ENCODE data around the gene FEM1A. TPM values are rescaled to one million over a fixed set of nuclear protein-coding genes. Genes with fewer than 3 reads are reported as not detected.
"Not testable (repeated sequence)": the region's sequence is repeated elsewhere in the genome, so short reads cannot be mapped to it uniquely, and the experiment has no call there.

FEM1A gene
- total and polyA plus RNA-seq, 4 donors: 5.6 to 14.6 (median 8.6) TPM

- peak overlapping the region in 1 of 2 donors; percentile 52 for H3K9ac ChIP-seq (ENCODE audit: insufficient read depth in 1 of 2, low read length in 2 of 2)
- peaks cover 0 to 22% (median 11%) of the 10 kb centered on the region in 5 donors for H3K4me1 ChIP-seq (ENCODE audit: control insufficient read depth in 5 of 5, insufficient read depth in 5 of 5, low read length in 5 of 5)
- ATAC-seq (ENCODE audit: insufficient read depth, low FRiP score); H3K27me3 ChIP-seq (ENCODE audit: control insufficient read depth in 3 of 3, insufficient read depth in 3 of 3, low read length in 2 of 3); H3K9me3 ChIP-seq (ENCODE audit: control insufficient read depth in 4 of 4, insufficient read depth in 3 of 4, low read length in 3 of 4); DNase-seq: not testable (repeated sequence)
- 10 to 15% methylated on average over 48 to 75 of the region's 75 CpGs for WGBS, 2 donors
- H3K4me3 ChIP-seq: peak overlapping the region; percentile 66
- peak overlapping the region; percentile 94 to 95 for H3K27ac ChIP-seq (ENCODE audit: low read depth in 1 of 2, low read length in 1 of 2)
- peaks cover 0 to 23% (median 18%) of the 10 kb centered on the region in 4 donors for H3K36me3 ChIP-seq (ENCODE audit: control insufficient read depth in 4 of 4, insufficient read depth in 4 of 4, low read length in 4 of 4)
These were observed 708 bp downstream of the FEM1A start for GRCh38 chr19:4792019-4792865.

- H3K4me3 ChIP-seq; DNase-seq; H3K9ac ChIP-seq (ENCODE audit: insufficient read depth in 1 of 2, low read length in 2 of 2); H3K9me3 ChIP-seq (ENCODE audit: control insufficient read depth in 4 of 4, insufficient read depth in 3 of 4, low read length in 3 of 4); ATAC-seq (ENCODE audit: insufficient read depth, low FRiP score); H3K27me3 ChIP-seq (ENCODE audit: control insufficient read depth in 3 of 3, insufficient read depth in 3 of 3, low read length in 2 of 3): not testable (repeated sequence)
- H3K27ac ChIP-seq (ENCODE audit: low read depth in 1 of 2, low read length in 1 of 2): peak overlapping the region in 1 of 2 donors; percentile 95
- peaks cover 0 to 22% (median 11%) of the 10 kb centered on the region in 5 donors for H3K4me1 ChIP-seq (ENCODE audit: control insufficient read depth in 5 of 5, insufficient read depth in 5 of 5, low read length in 5 of 5)
- peaks cover 0 to 23% (median 18%) of the 10 kb centered on the region in 4 donors for H3K36me3 ChIP-seq (ENCODE audit: control insufficient read depth in 4 of 4, insufficient read depth in 4 of 4, low read length in 4 of 4)
- 90% methylated on average over 23 to 24 of the region's 24 CpGs for WGBS, 2 donors
These were observed 1.3 kb downstream of the FEM1A start for GRCh38 chr19:4792866-4793195.

GRCh38 chr19:4793278-4793677 is 1.7 kb downstream of the FEM1A start:
- Histone ChIP-seq H3K36me3 (ENCODE audit: control insufficient read depth in 4 of 4, insufficient read depth in 4 of 4, low read length in 4 of 4) (peaks cover 0 to 23% (median 18%) of the 10 kb centered on the region in 4 donors), H3K4me1 (ENCODE audit: control insufficient read depth in 5 of 5, insufficient read depth in 5 of 5, low read length in 5 of 5) (peaks cover 0 to 22% (median 11%) of the 10 kb centered on the region in 5 donors)
- H3K4me3 ChIP-seq; H3K9me3 ChIP-seq (ENCODE audit: control insufficient read depth in 4 of 4, insufficient read depth in 3 of 4, low read length in 3 of 4); H3K27ac ChIP-seq (ENCODE audit: low read depth in 1 of 2, low read length in 1 of 2); DNase-seq; H3K27me3 ChIP-seq (ENCODE audit: control insufficient read depth in 3 of 3, insufficient read depth in 3 of 3, low read length in 2 of 3); ATAC-seq (ENCODE audit: insufficient read depth, low FRiP score); H3K9ac ChIP-seq (ENCODE audit: insufficient read depth in 1 of 2, low read length in 2 of 2): not testable (repeated sequence)
- WGBS, 2 donors: 88 to 97% methylated on average over 18 to 19 of the region's 19 CpGs

- Histone ChIP-seq H3K4me1 (ENCODE audit: control insufficient read depth in 5 of 5, insufficient read depth in 5 of 5, low read length in 5 of 5) (peaks cover 0 to 22% (median 11%) of the 10 kb centered on the region in 5 donors), H3K9ac (ENCODE audit: insufficient read depth in 1 of 2, low read length in 2 of 2) (no peak overlapping the region), H3K27ac (ENCODE audit: low read depth in 1 of 2, low read length in 1 of 2) (no peak overlapping the region), H3K9me3 (ENCODE audit: control insufficient read depth in 4 of 4, insufficient read depth in 3 of 4, low read length in 3 of 4) (no peaks in the 10 kb centered on the region), H3K27me3 (ENCODE audit: control insufficient read depth in 3 of 3, insufficient read depth in 3 of 3, low read length in 2 of 3) (no peaks in the 10 kb centered on the region), H3K4me3 (no peak overlapping the region), H3K36me3 (ENCODE audit: control insufficient read depth in 4 of 4, insufficient read depth in 4 of 4, low read length in 4 of 4) (peaks cover 0 to 23% (median 18%) of the 10 kb centered on the region in 4 donors)
- DNase-seq (no peak), ATAC-seq (ENCODE audit: insufficient read depth, low FRiP score) (no peak)
- TF ChIP-seq CTCF (IDR thresholded peaks at IDR 0.05; ENCODE audit: control extremely low read depth, extremely low read depth): no peak
- 86 to 93% methylated on average over 11 of the region's 11 CpGs for WGBS, 2 donors
These were observed 3.4 kb downstream of the FEM1A start for GRCh38 chr19:4794971-4795370.

- 88 to 91% methylated on average over 9 of the region's 9 CpGs for WGBS, 2 donors
- no peak for TF ChIP-seq CTCF (IDR thresholded peaks at IDR 0.05; ENCODE audit: control extremely low read depth, extremely low read depth)
- ATAC-seq (ENCODE audit: insufficient read depth, low FRiP score): no peak
- no peak for DNase-seq
- no peak overlapping the region for H3K27ac ChIP-seq (ENCODE audit: low read depth in 1 of 2, low read length in 1 of 2)
- no peaks in the 10 kb centered on the region for H3K27me3 ChIP-seq (ENCODE audit: control insufficient read depth in 3 of 3, insufficient read depth in 3 of 3, low read length in 2 of 3)
- peaks cover 0 to 22% (median 11%) of the 10 kb centered on the region in 5 donors for H3K4me1 ChIP-seq (ENCODE audit: control insufficient read depth in 5 of 5, insufficient read depth in 5 of 5, low read length in 5 of 5)
- H3K4me3 ChIP-seq: no peak overlapping the region
- H3K36me3 ChIP-seq (ENCODE audit: control insufficient read depth in 4 of 4, insufficient read depth in 4 of 4, low read length in 4 of 4): peaks cover 0 to 23% (median 18%) of the 10 kb centered on the region in 4 donors
- H3K9me3 ChIP-seq (ENCODE audit: control insufficient read depth in 4 of 4, insufficient read depth in 3 of 4, low read length in 3 of 4): no peaks in the 10 kb centered on the region
- no peak overlapping the region for H3K9ac ChIP-seq (ENCODE audit: insufficient read depth in 1 of 2, low read length in 2 of 2)
These were observed 3.9 kb downstream of the FEM1A start for GRCh38 chr19:4795400-4795799.
